NT2/D1 (cell line): ENCODE data around the gene ZDHHC1.

Experiments used
- YY1 ChIP-seq: IDR thresholded peaks from 2 replicates; pipeline ENCODE4 v1.6.1; 2011; ENCODE audit not compliant: insufficient read length, insufficient read depth
- ZNF274 ChIP-seq: IDR thresholded peaks from 2 replicates; pipeline ENCODE4 v1.6.1; 2011; ENCODE audit warnings: mild to moderate bottlenecking, low read depth, low read length

GRCh38 chr16:67432506-67432890 lies 16.2 kb upstream of the ZDHHC1 start:
- no peak for TF ChIP-seq YY1
- no peak for TF ChIP-seq ZNF274
